GM21723 (cell line): ENCODE results near the gene SMPDL3A.
A peak's percentile ranks its signal among the peaks of the same experiment; 100 is the strongest.

Experiments used
- ATAC-seq: cut with Tn5 transposase; IDR thresholded peaks from one replicate; pipeline ENCODE4 v1.9.1; 2021; ENCODE audit warnings: mild to moderate bottlenecking, moderate library complexity; ENCODE audit not compliant: unreplicated experiment

Gene SMPDL3A

DNA sequence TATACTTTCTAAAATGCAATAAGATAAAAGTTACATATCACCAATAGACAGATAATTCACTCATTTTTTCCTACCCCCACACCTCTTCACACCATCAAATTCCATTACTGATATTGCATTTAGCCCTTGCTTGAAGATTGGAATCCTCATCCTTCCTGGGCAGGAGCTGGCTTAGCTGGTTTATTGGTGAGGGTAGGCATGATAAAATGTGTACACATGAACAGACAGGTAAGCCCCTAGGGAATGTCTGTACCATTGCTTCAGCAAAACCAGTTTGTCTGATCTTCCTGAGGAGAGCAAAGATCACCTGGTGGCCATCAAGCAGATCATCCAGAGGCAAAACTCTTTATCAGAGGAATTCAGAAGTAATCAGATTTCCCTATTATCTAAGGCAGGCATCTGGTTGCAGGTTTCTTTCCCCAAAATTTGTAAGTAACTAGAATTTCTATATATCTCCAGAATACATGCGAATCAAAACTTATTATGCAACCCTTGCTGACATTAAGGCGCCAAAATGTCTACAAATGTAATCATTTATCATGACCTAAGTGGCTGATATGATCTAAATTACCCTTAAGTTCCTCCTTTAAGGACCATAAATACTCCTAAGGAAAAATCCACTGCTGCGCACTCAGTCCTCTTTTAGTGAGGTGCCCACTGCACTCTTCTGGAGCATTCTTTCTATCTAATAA lies 16.2 kb upstream of the SMPDL3A start:
- no peak for ATAC-seq

DNA sequence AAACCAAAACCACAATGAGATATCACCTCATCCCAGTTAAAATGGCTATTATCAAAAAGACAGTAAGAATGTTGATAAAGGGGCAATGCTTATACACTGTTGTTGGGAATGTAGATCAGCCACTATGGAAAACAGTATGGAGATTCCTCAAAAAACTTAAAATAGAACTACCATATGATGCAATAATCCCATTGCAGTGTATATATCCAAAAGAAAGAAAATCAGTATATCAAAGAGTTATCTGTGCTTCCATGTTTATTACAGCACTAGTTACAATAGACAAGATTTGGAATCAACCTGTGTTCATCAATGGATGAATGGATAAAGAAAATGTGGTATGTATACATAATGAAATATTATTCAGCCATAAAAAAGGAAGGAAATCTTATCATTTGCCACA lies 13.1 kb upstream of the SMPDL3A start:
- ATAC-seq: no peak

GRCh38 chr6:122778302-122778701 lies 10.8 kb upstream of the SMPDL3A start:
- no peak for ATAC-seq

GRCh38 chr6:122778985-122779661 lies 9.9 kb upstream of the SMPDL3A start:
- ATAC-seq: no peak

DNA sequence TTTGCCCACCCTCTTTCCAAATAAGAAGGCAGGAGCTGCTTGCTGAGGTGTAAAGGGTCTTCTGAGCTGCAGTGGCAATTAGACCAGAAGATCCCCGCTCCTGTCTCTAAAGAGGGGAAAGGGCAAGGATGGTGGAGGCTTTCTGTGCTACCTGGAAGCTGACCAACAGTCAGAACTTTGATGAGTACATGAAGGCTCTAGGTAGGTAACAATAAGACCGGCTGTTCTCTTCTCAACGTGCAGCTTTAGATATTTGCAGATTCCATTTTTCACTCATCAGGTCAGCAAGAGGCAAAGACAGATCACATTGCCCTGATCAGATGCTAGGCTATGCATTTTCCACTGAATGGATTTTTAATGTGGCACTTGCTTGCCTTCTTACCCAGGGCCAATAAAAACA lies 9.4 kb upstream of the SMPDL3A start, which contains the start of gene FABP7:
Gene FABP7, plus strand, starts transcription at position 50 of the 400 bp plus-strand sequence. Its CDS starts 79 bp downstream, at position 129.
- no peak for ATAC-seq

GRCh38 chr6:122780114-122780513 lies 8.9 kb upstream of the SMPDL3A start:
- ATAC-seq: no peak

- ATAC-seq: no peak
Measured at GRCh38 chr6:122781716-122782115, 7.3 kb upstream of the SMPDL3A start.

DNA sequence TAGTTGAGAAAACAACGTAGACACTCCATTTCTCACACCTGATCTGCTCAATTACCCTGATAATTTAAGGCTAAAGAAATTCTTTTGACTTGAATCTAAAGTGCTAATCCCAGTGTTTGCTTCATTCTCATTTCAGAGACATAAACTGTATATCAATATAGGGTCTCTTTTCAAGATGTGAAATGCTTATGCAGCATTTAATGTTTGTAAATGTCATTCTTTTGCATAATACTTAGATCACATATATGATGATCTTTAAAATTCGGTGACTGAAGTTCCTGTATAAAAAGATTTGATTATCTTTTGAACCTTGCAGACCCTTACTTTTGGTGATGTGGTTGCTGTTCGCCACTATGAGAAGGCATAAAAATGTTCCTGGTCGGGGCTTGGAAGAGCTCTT lies 5.7 kb upstream of the SMPDL3A start:
- ATAC-seq: no peak

- ATAC-seq: no peak
Measured at GRCh38 chr6:122785891-122786290, 3.2 kb upstream of the SMPDL3A start.

GRCh38 chr6:122787721-122788120 lies 1.3 kb upstream of the SMPDL3A start:
- ATAC-seq: no peak

DNA sequence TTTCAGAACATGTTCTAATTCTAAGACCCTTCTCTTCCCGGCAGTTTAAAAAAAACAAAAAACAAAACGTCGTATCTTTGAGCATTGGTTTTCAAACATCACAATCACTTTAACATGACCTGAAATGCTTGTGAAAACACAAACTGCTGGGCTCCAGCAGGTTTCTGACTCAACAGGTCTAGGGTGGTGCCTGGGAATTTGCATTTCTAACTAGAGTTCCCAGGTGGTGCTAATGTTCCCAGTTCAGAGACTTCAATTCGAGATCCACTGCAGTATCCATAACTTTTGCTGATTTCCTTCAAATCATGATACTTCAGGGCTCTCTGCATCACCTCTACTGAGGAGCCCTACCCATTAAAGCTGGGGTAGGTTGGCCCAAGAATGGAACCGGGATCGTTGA lies 850 bp upstream of the SMPDL3A start:
- ATAC-seq: no peak

GRCh38 chr6:122788663-122789181 lies 336 bp upstream of the SMPDL3A start:
- ATAC-seq: no peak

DNA sequence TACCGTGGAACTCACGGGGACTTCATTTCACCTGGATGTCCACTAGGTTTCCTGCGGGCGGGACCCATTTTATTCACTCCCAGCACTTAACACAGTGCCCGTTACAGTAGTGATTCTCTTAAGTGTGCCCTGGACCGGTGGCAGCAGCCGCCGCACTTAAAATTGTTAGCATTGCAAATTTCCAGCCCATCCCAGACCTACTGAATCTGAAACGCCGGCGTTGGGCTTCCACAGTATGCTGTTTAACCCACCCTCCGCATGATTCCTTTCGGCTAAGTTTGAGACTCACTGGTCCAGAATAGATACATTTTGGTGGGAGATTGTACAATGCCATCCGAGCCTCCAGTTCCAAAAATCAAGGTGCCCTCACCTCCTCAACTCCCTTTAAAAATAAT lies 967 bp downstream of the SMPDL3A start:
- ATAC-seq: no peak

GRCh38 chr6:122790423-122791309 lies 1.6 kb downstream of the SMPDL3A start:
- ATAC-seq: no peak

GRCh38 chr6:122791310-122791679 lies 2.2 kb downstream of the SMPDL3A start:
- no peak for ATAC-seq

DNA sequence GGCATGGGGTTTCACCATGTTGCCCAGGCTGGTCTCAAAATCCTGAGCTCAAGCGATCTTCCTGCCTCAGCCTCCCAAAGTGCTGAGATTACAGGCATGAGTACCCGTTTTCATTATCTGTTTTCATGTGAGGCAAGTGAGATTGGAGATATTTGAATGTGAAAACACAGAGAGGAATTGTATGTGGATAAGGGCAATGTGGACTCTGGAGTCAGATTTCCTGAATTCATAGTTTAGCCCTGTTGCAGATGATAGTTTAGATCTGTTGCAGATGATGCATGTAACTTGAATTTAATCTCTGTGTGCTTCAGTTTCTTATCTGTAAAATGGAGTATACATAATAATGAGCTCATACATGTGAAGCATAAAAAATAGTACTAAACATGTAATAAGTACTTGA lies 3.7 kb downstream of the SMPDL3A start:
- no peak for ATAC-seq

DNA sequence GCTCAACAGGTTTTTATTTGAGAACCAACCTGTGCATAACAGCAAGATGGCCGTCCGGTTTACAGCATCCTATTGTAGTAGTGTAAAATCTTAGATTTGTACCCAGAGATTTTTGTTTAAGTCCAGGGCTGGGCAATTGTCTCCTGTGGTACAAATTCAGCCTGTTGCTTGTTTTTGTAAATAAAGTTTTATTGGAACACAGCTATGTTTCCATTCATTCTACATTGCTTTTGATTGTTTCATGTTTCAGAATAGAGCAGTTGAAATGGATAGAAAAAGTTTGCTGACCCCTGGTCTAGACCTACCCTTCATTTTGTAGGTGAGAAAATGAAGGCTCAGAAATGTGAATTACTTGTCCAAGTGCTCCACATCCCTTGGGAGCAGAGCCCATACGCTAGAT lies 8.5 kb downstream of the SMPDL3A start:
- no peak for ATAC-seq

DNA sequence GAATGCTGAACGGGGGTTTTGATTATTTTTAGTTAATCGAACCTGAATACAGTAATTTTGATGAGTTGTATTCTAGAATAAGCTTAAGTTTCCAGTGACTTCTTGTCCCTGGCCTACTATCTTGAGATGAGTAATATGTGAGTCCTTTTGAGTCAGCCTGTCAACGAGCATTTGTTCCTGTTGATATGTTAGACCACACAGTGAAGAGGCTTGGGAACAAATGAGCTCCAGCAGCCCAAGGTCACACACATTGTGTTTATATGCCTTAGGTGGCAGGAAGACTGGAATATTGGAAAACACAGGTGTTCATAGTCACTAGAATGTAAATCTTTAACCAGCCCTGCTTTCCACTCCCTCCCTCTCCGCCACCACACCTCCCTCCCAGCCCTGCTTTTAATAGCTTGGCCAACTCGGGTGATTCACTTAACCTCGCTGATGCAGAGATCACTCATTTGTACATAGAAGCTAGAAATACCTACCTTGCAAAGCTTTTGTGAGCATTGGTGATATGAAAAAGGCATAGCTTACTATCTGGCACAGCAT lies 9.1 kb downstream of the SMPDL3A start:
- ATAC-seq: peak; percentile 87

GRCh38 chr6:122799140-122799745 lies 10.2 kb downstream of the SMPDL3A start:
- no peak for ATAC-seq

GRCh38 chr6:122799916-122800686 lies 11.0 kb downstream of the SMPDL3A start:
- no peak for ATAC-seq
